AG08395 (cell line): ENCODE measurements around the gene CFAP46.
"Not testable (repeated sequence)": the region's sequence is repeated elsewhere in the genome, so short reads cannot be mapped to it uniquely, and the experiment has no call there.

ENCODE experiments used
- DNase-seq: peaks from one replicate; pipeline ENCODE4 v3.0.0; 2012; ENCODE audit warnings: mixed read lengths, low spot score

The CFAP46 gene

GRCh38 chr10:132806110-132806509 is 136.3 kb downstream of the CFAP46 start:
- no peak for DNase-seq

GRCh38 chr10:132805599-132805998 is 136.8 kb downstream of the CFAP46 start:
- no peak for DNase-seq

DNA sequence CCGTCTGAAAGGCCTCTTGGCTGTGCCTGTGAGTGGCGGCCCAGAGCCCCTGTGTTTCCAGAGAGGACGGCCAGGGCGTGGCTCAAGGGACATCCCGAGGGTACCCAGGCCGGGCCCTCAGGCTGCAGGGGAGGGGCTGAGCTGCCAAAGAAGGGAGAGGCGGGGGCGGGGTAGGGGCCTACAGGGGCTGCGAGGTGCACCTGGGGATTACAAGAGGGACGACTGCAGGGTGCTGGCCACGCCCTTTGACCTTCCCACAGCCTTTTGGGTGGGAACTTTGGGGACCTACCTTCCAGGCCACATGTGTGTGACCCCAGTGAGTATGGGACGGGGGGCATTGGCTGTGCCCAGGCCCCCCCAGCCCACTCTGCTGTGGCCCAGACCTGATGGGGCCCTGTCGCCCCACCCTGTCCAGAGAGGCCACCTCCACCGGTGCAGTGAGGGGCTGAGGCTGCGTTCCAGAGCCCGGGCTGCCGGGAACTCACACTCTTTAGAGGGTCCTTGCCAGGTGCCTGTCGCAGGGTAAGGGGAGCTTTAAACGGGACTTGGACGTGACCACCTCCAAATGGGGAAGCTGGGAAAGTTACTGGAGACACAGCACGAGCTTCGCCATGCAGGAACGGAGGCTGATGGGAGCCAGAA is 137.5 kb downstream of the CFAP46 start:
- DNase-seq: no peak

DNA sequence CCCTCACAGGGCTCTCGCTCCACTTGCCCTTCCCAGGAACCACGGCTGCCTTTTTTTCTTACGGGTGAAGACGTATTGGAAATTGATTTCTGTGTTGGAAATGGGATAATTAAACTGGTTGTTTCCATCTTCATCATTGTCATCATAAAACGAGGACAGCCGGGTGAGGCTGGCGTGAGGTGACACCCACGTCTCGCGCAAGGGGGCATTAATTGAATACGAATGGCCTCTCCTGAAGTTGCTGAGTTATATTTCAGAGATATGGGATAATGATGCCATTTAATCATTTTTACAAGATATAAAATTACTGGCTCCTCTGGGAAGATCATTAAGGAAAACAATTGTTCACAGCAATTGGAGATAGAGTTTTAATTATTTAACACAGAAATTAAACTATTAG is 138.1 kb downstream of the CFAP46 start:
- DNase-seq: no peak

GRCh38 chr10:132803416-132804210 is 138.8 kb downstream of the CFAP46 start:
- DNase-seq: no peak

- DNase-seq: no peak
These were observed 139.6 kb downstream of the CFAP46 start for GRCh38 chr10:132802694-132803320.

- DNase-seq: no peak
These were observed 140.3 kb downstream of the CFAP46 start for GRCh38 chr10:132802048-132802447.

DNA sequence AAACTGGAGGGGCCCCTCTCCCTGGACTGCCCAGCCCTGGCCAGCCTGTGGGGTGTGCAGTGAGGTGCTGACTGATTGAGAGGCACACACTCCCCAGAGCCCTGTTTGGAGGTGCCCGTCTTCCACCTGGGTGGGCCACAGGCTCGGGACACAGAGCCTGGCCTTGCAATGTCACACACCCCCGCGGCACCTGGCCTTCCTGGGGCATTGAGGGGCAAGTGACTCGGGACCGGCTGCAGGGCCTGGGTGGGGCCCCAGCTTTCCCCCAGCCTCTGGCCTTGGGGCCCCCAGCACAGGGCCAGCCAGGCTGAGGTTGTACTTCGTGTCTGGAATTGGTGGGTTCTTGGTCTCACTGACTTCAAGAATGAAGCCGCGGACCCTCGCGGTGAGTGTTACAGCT is 142.5 kb downstream of the CFAP46 start:
- DNase-seq: no peak

- DNase-seq: no peak
These were observed 143.5 kb downstream of the CFAP46 start for GRCh38 chr10:132798876-132799275.

DNA sequence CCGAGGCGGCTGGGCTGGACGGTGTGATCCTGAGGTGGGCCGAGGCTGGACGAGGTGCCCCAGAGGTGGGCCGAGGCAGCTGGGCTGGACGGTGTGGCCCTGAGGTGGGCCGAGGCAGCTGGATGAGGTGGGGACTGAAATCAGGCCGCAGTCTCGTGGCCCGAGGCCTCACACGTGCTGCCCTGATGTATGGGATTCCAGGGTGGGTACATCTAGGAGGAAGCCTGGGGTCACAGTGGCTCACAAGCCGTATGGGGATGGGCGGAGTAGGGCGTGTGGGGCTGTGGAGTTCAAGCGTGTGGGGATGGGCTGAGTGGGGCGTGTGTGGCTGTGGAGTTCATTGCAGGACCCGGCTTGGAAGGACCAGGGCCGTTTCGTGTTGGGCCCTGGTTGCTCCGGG is 144.0 kb downstream of the CFAP46 start:
- DNase-seq: no peak

DNA sequence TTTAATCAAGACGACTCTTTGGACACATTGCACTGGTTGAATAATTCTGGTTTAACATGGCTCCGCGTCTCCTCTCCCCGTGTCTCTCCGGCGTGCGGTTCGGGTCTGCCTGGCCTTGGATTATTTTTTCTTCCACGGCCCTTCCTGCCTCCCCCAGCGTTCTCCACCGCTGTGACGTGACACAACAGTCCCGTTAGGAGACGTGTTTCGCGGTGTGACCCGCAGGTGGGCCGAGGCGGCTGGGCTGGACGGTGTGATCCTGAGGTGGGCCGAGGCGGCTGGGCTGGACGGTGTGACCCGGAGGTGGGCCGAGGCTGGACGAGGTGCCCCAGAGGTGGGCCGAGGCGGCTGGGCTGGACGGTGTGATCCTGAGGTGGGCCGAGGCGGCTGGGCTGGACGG is 144.4 kb downstream of the CFAP46 start:
- not testable (repeated sequence) for DNase-seq

DNA sequence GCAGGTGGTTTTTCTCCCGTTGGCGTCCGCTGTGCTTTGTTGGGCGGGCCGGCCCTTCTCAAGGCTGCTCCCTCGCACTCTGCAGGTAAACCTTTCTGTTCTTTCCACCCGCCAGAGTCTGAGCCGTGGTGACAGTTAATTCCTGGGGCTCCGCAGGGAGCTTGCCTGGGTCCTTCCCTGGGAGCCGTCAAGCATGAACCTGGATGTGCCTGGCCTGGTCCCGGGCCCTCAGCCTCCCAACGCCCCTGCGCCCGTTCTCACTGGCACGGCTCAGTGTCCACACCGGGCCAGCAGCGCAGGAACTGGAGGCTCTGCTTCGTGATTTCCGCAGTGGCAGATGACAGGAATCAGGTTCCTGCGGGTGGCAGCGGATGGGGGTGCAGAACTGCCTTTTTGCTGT is 145.5 kb downstream of the CFAP46 start:
- DNase-seq: no peak

- no peak for DNase-seq
These were observed 148.2 kb downstream of the CFAP46 start for GRCh38 chr10:132793871-132794849.

GRCh38 chr10:132793213-132793612 is 149.2 kb downstream of the CFAP46 start:
- DNase-seq: no peak

- no peak for DNase-seq
These were observed 149.6 kb downstream of the CFAP46 start for GRCh38 chr10:132792796-132793195.

DNA sequence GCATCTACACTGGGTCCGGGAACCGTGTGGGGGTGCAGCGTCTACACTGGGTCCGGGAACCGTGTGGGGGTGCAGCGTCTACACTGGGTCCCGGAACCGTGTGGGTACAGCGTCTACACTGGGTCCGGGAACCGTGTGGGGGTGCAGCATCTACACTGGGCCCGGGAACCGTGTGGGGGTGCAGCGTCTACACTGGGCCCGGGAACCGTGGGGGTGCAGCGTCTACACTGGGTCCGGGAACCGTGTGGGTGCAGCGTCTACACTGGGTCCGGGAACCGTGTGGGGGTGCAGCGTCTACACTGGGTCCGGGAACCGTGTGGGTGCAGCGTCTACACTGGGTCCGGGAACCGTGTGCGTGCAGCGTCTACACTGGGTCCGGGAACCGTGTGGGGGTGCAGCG is 150.3 kb downstream of the CFAP46 start:
- not testable (repeated sequence) for DNase-seq

DNA sequence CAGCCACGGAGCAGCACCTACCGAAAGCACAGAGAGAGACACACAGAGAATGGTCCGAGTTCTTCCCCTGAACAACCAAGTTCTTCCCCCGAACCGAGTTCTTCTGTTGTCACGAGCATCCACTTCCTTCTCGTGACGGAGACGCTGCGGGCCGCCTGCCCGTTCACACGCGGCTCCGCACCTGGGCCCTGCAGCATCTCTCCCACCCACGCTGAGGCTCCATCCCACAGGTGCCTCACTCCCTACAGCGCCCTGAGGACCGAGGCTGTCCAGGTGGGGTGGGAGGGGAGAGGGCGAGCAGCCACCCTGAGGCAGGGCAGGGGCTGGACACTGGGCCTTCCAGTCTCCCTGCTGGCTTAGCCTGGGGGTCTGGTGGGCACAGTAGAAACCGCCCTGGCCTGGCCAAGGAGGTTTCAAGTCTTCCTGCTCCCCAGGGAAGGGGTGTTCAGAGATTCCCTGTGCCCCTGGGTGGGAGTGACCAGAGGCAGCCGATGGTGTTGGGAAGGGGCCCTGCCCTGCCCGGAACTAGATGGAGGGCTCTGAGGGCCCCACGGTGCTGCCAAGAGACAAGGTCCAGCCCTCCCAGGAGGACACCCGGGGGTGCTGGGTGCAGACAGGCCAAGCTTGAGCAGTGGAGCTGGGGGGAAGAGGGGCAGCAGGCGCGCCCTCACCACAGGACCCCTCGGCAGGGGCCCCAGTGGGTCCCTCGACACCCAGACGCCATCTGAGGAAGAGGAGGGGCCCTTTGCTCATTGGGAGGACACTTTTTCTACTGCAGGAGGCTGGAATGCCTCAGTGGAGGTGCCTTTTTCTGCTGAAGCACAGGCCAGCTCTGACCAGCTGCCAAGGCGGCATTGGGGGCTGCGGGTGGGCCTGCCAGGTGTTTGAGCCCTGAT is 151.2 kb downstream of the CFAP46 start:
- no peak for DNase-seq

DNA sequence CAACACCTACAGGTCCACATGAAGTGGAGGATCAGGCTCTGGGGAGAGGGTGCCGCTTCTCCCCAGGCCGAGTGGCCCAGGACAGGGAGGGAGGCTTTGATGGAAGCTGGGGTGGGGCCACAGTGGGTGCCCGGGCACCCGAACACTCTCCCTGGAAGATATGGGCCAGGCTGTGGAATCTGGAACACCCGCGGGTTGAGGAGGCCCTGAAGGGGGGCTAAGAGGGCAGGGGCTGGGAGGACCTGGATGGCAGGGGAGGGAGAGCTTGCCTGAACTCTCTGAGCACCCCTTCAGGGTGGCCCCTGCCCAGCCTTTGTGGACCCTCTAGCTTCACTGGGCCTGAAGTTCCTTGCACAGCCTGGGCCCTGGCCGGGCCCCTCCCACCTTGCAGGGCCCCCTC is 151.9 kb downstream of the CFAP46 start:
- no peak for DNase-seq

DNA sequence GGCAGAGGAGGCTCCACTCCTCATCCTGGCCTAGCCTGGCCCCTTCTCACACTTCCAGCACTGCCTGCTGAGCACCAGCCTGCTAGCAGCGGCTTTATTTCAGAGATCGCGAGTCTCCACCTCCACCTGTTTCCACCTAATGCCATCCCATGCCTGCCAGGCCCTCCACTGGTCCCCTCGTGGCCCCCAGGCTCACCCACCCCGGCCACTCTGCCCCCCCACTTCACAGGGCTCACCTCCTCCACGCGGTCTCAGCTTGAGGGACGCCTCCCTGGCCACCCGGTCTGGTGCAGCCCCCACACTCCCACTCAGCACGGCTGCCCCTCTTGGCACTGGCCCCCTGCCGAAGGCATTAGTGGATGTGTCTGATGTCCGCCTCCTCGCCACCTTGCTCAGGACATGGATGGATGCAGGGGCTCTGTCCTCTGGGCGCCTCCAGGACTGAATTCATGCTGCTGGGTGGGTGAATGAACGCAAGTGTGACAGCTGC is 152.7 kb downstream of the CFAP46 start:
- DNase-seq: no peak

- no peak for DNase-seq
These were observed 153.5 kb downstream of the CFAP46 start for GRCh38 chr10:132788831-132789219.
